Neural crest cell (in vitro differentiated cells): ENCODE data around the gene TMEM203. TPM values are rescaled to one million over a fixed set of nuclear protein-coding genes. Genes with fewer than 3 reads are reported as not detected.

ENCODE experiments used
- DNase-seq: peaks from one replicate; pipeline ENCODE4 v3.0.0; 2021; ENCODE audit warnings: low read depth, mixed read lengths, low spot score
- H3K27ac Mint-ChIP-seq: one replicate; pipeline ENCODE4 v1.8.0; 2021; ENCODE audit warnings: mild to moderate bottlenecking, mixed read lengths; ENCODE audit not compliant: unreplicated experiment
- H3K27me3 Mint-ChIP-seq: 2 replicates; pipeline ENCODE4 v1.8.0; 2021; ENCODE audit warnings: low read depth, mild to moderate bottlenecking, mixed read lengths
- H3K36me3 Mint-ChIP-seq: 2 replicates; pipeline ENCODE4 v1.8.0; 2021; ENCODE audit warnings: low read depth, mild to moderate bottlenecking, mixed read lengths
- H3K4me1 Mint-ChIP-seq: 2 replicates; pipeline ENCODE4 v1.8.0; 2021; ENCODE audit warnings: mixed read lengths
- H3K4me3 Mint-ChIP-seq: one replicate; pipeline ENCODE4 v1.8.0; 2021; ENCODE audit warnings: mild to moderate bottlenecking, mixed read lengths
- H3K9me3 Mint-ChIP-seq: 2 replicates; pipeline ENCODE4 v1.8.0; 2021; ENCODE audit warnings: mixed read lengths
- CTCF ChIP-seq: fragments of 200-600 bp; sonication (generic); conservative IDR thresholded peaks from 2 replicates; pipeline ENCODE4 v1.5.0; 2021; ENCODE audit warnings: antibody characterized with exemption, mild to moderate bottlenecking
- total RNA-seq: library from RNA; stranded (reverse); gene quantifications from 2 replicates; pipeline ENCODE4 v1.2.1, GENCODE V29; 2021

TMEM203 gene
- total RNA-seq, 1 donor from 2014 or later, result 49.7 TPM

GRCh38 chr9:137229903-137230704 is 24.7 kb upstream of the TMEM203 start:
- Mint-ChIP-seq H3K4me1 (peaks cover 4% of the 10 kb centered on the region), H3K27me3 (peaks cover 3% of the 10 kb centered on the region), H3K27ac (no peak overlapping the region), H3K9me3 (no peaks in the 10 kb centered on the region), H3K36me3 (no peaks in the 10 kb centered on the region), H3K4me3 (no peak overlapping the region)
- no peak for TF ChIP-seq CTCF
- no peak for DNase-seq

GRCh38 chr9:137228968-137229896 is 23.8 kb upstream of the TMEM203 start:
- H3K27me3 Mint-ChIP-seq, result peaks cover 3% of the 10 kb centered on the region
- TF ChIP-seq CTCF, result no peak
- H3K4me1 Mint-ChIP-seq, result peaks cover 4% of the 10 kb centered on the region
- H3K36me3 Mint-ChIP-seq, result no peaks in the 10 kb centered on the region
- H3K9me3 Mint-ChIP-seq, result no peaks in the 10 kb centered on the region
- H3K4me3 Mint-ChIP-seq, result no peak overlapping the region
- no peak for DNase-seq
- no peak overlapping the region for H3K27ac Mint-ChIP-seq

DNA sequence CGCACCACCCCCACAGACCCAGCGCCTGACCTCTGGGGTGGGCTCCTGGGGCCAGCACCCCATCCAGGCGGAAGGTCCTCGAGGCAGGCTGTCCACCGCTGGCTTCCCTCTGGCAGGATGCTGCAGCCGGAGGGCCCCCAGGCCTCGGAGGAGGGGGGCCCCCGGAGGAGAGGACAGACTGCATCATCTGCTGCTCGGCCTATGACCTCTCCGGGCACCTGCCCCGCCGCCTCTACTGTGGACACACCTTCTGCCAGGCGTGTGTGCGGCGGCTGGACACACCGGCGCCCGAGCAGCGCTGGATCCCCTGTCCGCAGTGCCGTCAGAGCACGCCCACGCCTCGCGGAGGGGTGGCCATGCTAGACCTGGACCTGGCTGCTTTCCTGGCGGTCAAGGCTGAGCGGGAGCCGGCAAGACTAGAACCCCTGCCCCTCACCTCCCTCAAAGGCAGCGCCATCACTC is 23.1 kb upstream of the TMEM203 start:
- peaks cover 4% of the 10 kb centered on the region for H3K4me1 Mint-ChIP-seq
- no peak for TF ChIP-seq CTCF
- no peak overlapping the region for H3K27ac Mint-ChIP-seq
- no peak overlapping the region for H3K4me3 Mint-ChIP-seq
- H3K36me3 Mint-ChIP-seq, result no peaks in the 10 kb centered on the region
- no peak for DNase-seq
- peaks cover 3% of the 10 kb centered on the region for H3K27me3 Mint-ChIP-seq
- H3K9me3 Mint-ChIP-seq, result no peaks in the 10 kb centered on the region

DNA sequence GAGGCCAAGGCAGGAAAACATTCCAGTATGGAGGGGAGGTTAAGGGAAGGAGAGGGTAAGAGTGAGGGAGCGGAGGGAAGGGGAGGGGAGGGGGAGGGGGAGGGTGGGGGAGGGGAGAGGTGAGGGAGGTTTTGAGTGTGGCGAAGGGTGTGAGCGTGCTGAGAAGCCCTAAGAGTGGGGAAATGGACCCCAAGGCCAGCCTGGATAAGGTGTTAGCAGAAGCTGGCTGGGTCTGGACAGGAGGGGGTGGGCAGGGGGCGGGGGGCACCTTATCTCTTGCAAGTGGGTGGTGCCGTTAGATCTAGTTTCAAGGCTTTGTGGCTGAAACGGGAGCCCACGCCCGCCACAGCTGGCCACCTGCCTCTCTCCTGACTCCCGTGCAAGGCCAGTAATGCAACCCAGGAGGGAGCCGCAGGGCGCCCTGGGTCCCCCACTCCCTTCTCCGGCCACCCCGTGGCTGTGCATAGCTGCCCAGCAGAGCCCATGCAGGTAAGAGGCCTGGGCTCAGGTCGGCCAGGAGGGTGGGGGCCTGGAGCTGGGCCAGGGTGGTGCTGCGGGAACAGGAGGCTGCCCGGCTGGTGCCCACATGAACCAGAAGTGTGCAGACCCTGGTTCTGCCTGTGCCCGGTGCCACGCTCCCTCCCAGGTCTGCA is 22.5 kb upstream of the TMEM203 start:
- H3K4me1 Mint-ChIP-seq, result peaks cover 4% of the 10 kb centered on the region
- peaks cover 4% of the 10 kb centered on the region for H3K27me3 Mint-ChIP-seq
- no peak for TF ChIP-seq CTCF
- H3K4me3 Mint-ChIP-seq, result peak overlapping the region; percentile 82
- no peaks in the 10 kb centered on the region for H3K9me3 Mint-ChIP-seq
- no peak overlapping the region for H3K27ac Mint-ChIP-seq
- H3K36me3 Mint-ChIP-seq, result no peaks in the 10 kb centered on the region
- no peak for DNase-seq
